HCT116 (cell line): ENCODE measurements around the gene PPP1R36. TPM values are rescaled to one million over a fixed set of nuclear protein-coding genes. Genes with fewer than 3 reads are reported as not detected.

ENCODE experiments used
- ATAC-seq: fragments of 200-7000 bp; cut with Tn5 transposase; 2 replicates; pipeline ENCODE4 v1.9.1; 2020; ENCODE audit warnings: mild to moderate bottlenecking, moderate library complexity
- BruUV-seq: library from RNA; stranded (reverse); fragments of 400-500 nt; replicated peaks from 2 replicates; lab custom pipeline; 2021; lab: Mats Ljungman, UMichigan
- CTCF ChIA-PET: fragments of 300-600 bp; sonication (Branson Sonifier 250); formaldehyde crosslinking; loops from one replicate; lab custom pipeline; 2021; ENCODE audit warnings: antibody characterized with exemption; lab: Charles Lee
- POLR2A ChIA-PET: fragments of 300-600, 350-600 bp; sonication (Branson Sonifier 250); formaldehyde crosslinking; loops from one replicate; lab custom pipeline; 2021; ENCODE audit warnings: antibody characterized with exemption; lab: Charles Lee
- RAD21 ChIA-PET, 2 experiments: fragments of 300-600 bp; sonication (Branson Sonifier 250); formaldehyde crosslinking; loops; one replicate each; lab custom pipeline; 2023; ENCODE audit warnings: low total read pairs in 2 of 2; ENCODE audit not compliant: uncharacterized antibody in 2 of 2, unreplicated experiment in 2 of 2, low non-redundant PET in 1 of 2; lab: Charles Lee
- DNase-seq: peaks from one replicate; pipeline ENCODE4 v3.0.0-alpha.2; 2010; ENCODE audit warnings: low read depth, low spot score
- H2AFZ ChIP-seq: fragments of 200-600 bp; shearing (Covaris generic), sonication (generic); 2 replicates; pipeline ENCODE4 v1.6.1; 2017; ENCODE audit warnings: low read depth, mixed run types, mixed read lengths, antibody characterized with exemption, low read length; ENCODE audit not compliant: poor library complexity, severe bottlenecking
- H3K27ac ChIP-seq: 2 replicates; pipeline ENCODE4 v1.5.1; 2012; ENCODE audit warnings: low read depth, low read length
- H3K27me3 ChIP-seq: fragments of 200-600 bp; sonication (generic); 2 replicates; pipeline ENCODE4 v1.6.1; 2016; ENCODE audit warnings: mixed run types, low read length, mixed read lengths; ENCODE audit not compliant: insufficient read depth
- H3K36me3 ChIP-seq, 2 experiments: fragments of 200-500 bp in 1 of 2; fragments of 200-600 bp in 1 of 2; sonication (Bioruptor generic) in 1 of 2; sonication (generic) in 1 of 2; 2 replicates each; pipeline versions ENCODE4 v1.5.1 to v1.6.1; 2014 to 2016; ENCODE audit warnings: low read length in 2 of 2, inconsistent platforms in 1 of 2, mixed read lengths in 1 of 2, mixed run types in 1 of 2; ENCODE audit not compliant: insufficient read depth in 2 of 2, control insufficient read depth in 1 of 2
- H3K4me1 ChIP-seq, 2 experiments: fragments of 200-600 bp in 1 of 2; sonication (generic) in 1 of 2; 2 replicates each; pipeline versions ENCODE4 v1.5.1 to v1.6.1; 2012 to 2017; ENCODE audit warnings: low read length in 2 of 2, inconsistent platforms in 1 of 2, mild to moderate bottlenecking in 1 of 2, mixed read lengths in 1 of 2, mixed run types in 1 of 2, moderate library complexity in 1 of 2; ENCODE audit not compliant: insufficient read depth in 2 of 2, control insufficient read depth in 1 of 2
- H3K4me2 ChIP-seq: fragments of 200-600 bp; sonication (generic); 2 replicates; pipeline ENCODE4 v1.6.1; 2017; ENCODE audit warnings: mixed run types, low read length, mixed read lengths
- H3K4me3 ChIP-seq, 2 experiments: fragments of 200-600 bp in 1 of 2; sonication (generic) in 1 of 2; replicated peaks in 1 of 2; 2 replicates each; pipeline ENCODE4 v1.5.1; 2011 to 2016; ENCODE audit warnings: low read length in 2 of 2, control low read depth in 1 of 2, low read depth in 1 of 2, mild to moderate bottlenecking in 1 of 2, mixed read lengths in 1 of 2, mixed run types in 1 of 2
- H3K79me2 ChIP-seq: fragments of 200-600 bp; sonication (generic); 2 replicates; pipeline ENCODE4 v1.6.1; 2017; ENCODE audit warnings: mild to moderate bottlenecking, mixed run types, low read length, moderate library complexity, mixed read lengths; ENCODE audit not compliant: insufficient read depth
- H3K9ac ChIP-seq: fragments of 200-600 bp; sonication (generic); 2 replicates; pipeline ENCODE4 v1.6.1; 2016; ENCODE audit warnings: low read length, mixed read lengths
- H3K9me2 ChIP-seq: fragments of 200-600 bp; sonication (generic), shearing (Covaris generic); 2 replicates; pipeline ENCODE4 v1.6.1; 2017; ENCODE audit warnings: mixed run types, mild to moderate bottlenecking, moderate library complexity; ENCODE audit not compliant: insufficient read depth
- H3K9me3 ChIP-seq, 2 experiments: fragments of 200-500 bp in 1 of 2; fragments of 200-600 bp in 1 of 2; sonication (Bioruptor generic) in 1 of 2; sonication (generic) in 1 of 2; 2 replicates each; pipeline ENCODE4 v1.6.1; 2014 to 2017; ENCODE audit warnings: low read length in 2 of 2, mixed read lengths in 2 of 2, inconsistent platforms in 1 of 2, low read depth in 1 of 2, mild to moderate bottlenecking in 1 of 2, mixed run types in 1 of 2, moderate library complexity in 1 of 2; ENCODE audit not compliant: control insufficient read depth in 1 of 2, insufficient read depth in 1 of 2
- H4K20me1 ChIP-seq: fragments of 200-600 bp; sonication (generic), shearing (Covaris generic); 2 replicates; pipeline ENCODE4 v1.6.1; 2017; ENCODE audit warnings: mixed run types, mild to moderate bottlenecking, moderate library complexity; ENCODE audit not compliant: insufficient read depth
- CBX3 ChIP-seq: IDR thresholded peaks from 2 replicates; pipeline ENCODE4 v1.6.1; 2012; ENCODE audit warnings: low read depth
- EZH2phosphoT487 ChIP-seq: fragments of 200-600 bp; IDR thresholded peaks from 2 replicates; pipeline ENCODE4 v1.6.1; 2018; ENCODE audit warnings: antibody characterized with exemption, borderline replicate concordance
- POLR2A ChIP-seq: IDR thresholded peaks from 2 replicates; pipeline ENCODE4 v1.7.0; 2011; ENCODE audit warnings: borderline replicate concordance; ENCODE audit not compliant: insufficient read depth, insufficient read length; ENCODE audit errors: extremely low read depth
- POLR2AphosphoS5 ChIP-seq: IDR thresholded peaks from 2 replicates; pipeline ENCODE4 v1.6.1; 2011; ENCODE audit warnings: mild to moderate bottlenecking, low read depth, low read length, moderate library complexity
- SIN3A ChIP-seq: IDR thresholded peaks from 2 replicates; pipeline ENCODE4 v1.6.1; 2012; ENCODE audit warnings: low read depth
- TCF7L2 ChIP-seq: IDR thresholded peaks from 2 replicates; pipeline ENCODE4 v1.7.0; 2011; ENCODE audit warnings: borderline replicate concordance, inconsistent platforms; ENCODE audit not compliant: insufficient read depth, insufficient read length; ENCODE audit errors: extremely low read depth
- intact Hi-C: fragments of 100-400 bp; cut with micrococcal nuclease; formaldehyde crosslinking; loops from 2 replicates; pipeline ENCODE4 v1.10.0; 2022
- total RNA-seq: library from RNA; stranded (reverse); gene quantifications from one replicate; pipeline ENCODE4 v1.2.1, GENCODE V29; 2021; ENCODE audit not compliant: unreplicated experiment
- TF ChIP-seq, protein P1 (sequence below): IDR thresholded peaks from 2 replicates; pipeline ENCODE4 v1.6.1; 2012; ENCODE audit warnings: low read depth

Gene PPP1R36
- total RNA-seq, 1 experiment from 2014 or later = 0.47 TPM

DNA sequence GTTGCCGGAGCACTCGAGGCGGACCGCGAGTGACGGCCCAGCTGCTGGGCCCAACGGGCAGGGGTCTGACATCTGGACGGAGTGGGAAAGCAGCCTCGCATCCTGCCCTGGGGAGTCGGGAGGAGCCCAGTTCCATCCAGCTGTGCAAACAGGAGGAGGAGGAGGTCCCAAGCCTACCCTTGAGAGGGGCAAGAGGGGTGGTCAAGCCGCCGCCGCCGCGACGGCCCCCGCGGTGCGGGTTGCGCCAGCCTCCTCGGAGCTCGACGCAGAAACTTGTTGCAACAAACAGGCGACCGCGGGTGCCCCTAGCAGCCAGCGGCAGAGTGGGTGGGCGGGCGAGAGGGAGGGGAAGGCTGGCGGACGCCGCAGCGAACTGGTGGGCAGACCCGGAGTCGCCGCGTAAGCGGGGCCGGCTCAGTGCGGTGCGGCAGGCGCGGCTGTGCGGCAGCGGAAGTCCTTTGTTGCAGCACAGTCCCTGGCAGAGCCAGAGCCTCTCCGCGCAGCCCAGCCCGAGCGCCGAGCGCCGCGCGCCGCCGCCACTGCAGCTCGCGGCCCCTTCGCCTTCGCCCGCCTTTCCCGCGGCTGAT is 45.4 kb upstream of the PPP1R36 start, which contains the start of gene ZBTB1:
Gene ZBTB1 (plus strand): TSS at position 461 of the 587 bp plus-strand sequence. CDS start 16,735 bp downstream, outside the sequence.
- Histone ChIP-seq H3K27ac (peak within 1 kb of the TSS; percentile 95), H3K9me3 (no peaks in the 10 kb centered on the region), H4K20me1 (no peaks in the 10 kb centered on the region), H3K79me2 (peaks cover 82% of the 10 kb centered on the region), H2AFZ (no peak within 1 kb of the TSS), H3K4me1 (peaks cover 35 to 58% of the 10 kb centered on the region in 2 experiments), H3K9me2 (no peaks in the 10 kb centered on the region), H3K36me3 (no peaks in the 10 kb centered on the region), H3K4me2 (peak within 1 kb of the TSS; percentile 89), H3K9ac (peak within 1 kb of the TSS; percentile 85), H3K4me3 (peak within 1 kb of the TSS; percentile 74 to 97), H3K27me3 (no peaks in the 10 kb centered on the region)
- ChIA-PET POLR2A (interaction anchor here (0.6 to 1.3 kb wide), 8 partner anchors 8 to 485 kb away, joined by 3 to 5 read pairs (median 4); partner anchors contain the start of gene MTHFD1), RAD21 (interaction anchor here in 1 of 2 experiments (1.0 kb wide), 1 partner anchor 375 kb away, joined by 4 read pairs; the partner anchor contains the start of gene SPTB), CTCF (no interaction called here)
- BruUV-seq = no TSS peak
- TF ChIP-seq TCF7L2 = peak; percentile 68
- TF ChIP-seq CBX3 = no peak
- TF ChIP-seq EZH2phosphoT487 = no peak
- no peak for TF ChIP-seq SIN3A
- peak; percentile 81; the same call in 1 of the 2 replicates for TF ChIP-seq POLR2AphosphoS5
- TF ChIP-seq POLR2A = peak; percentile 85
- TF ChIP-seq, protein P1, sequence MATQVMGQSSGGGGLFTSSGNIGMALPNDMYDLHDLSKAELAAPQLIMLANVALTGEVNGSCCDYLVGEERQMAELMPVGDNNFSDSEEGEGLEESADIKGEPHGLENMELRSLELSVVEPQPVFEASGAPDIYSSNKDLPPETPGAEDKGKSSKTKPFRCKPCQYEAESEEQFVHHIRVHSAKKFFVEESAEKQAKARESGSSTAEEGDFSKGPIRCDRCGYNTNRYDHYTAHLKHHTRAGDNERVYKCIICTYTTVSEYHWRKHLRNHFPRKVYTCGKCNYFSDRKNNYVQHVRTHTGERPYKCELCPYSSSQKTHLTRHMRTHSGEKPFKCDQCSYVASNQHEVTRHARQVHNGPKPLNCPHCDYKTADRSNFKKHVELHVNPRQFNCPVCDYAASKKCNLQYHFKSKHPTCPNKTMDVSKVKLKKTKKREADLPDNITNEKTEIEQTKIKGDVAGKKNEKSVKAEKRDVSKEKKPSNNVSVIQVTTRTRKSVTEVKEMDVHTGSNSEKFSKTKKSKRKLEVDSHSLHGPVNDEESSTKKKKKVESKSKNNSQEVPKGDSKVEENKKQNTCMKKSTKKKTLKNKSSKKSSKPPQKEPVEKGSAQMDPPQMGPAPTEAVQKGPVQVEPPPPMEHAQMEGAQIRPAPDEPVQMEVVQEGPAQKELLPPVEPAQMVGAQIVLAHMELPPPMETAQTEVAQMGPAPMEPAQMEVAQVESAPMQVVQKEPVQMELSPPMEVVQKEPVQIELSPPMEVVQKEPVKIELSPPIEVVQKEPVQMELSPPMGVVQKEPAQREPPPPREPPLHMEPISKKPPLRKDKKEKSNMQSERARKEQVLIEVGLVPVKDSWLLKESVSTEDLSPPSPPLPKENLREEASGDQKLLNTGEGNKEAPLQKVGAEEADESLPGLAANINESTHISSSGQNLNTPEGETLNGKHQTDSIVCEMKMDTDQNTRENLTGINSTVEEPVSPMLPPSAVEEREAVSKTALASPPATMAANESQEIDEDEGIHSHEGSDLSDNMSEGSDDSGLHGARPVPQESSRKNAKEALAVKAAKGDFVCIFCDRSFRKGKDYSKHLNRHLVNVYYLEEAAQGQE = no peak
- DNase-seq (peak; percentile 65), ATAC-seq (peak; percentile 59)
- intact Hi-C loops = loop anchor here (2.0 kb wide), 1 partner anchor 166 kb away; no protein-coding TSS in a partner anchor
